Activated T-helper 9 cell treated with anti-CD3 and anti-CD28 coated beads, Interleukin-2, amount 50 U/mL, for 16 hours (primary cell): ENCODE measurements around the gene CCDC80.

Source experiments
- DNase-seq: peaks from one replicate; pipeline ENCODE4 v3.0.0-alpha.2; 2020; ENCODE audit warnings: low read depth

Gene CCDC80

GRCh38 chr3:112632596-112632995 is 8.3 kb downstream of the CCDC80 start:
- no peak for DNase-seq

GRCh38 chr3:112631257-112631656 is 9.7 kb downstream of the CCDC80 start:
- DNase-seq = no peak

GRCh38 chr3:112629425-112629824 is 11.5 kb downstream of the CCDC80 start:
- peak; percentile 3 for DNase-seq

- no peak for DNase-seq
Observed at GRCh38 chr3:112627919-112628466, 12.9 kb downstream of the CCDC80 start.

GRCh38 chr3:112627419-112627818 is 13.5 kb downstream of the CCDC80 start:
- no peak for DNase-seq

GRCh38 chr3:112623717-112624116 is 17.2 kb downstream of the CCDC80 start:
- no peak for DNase-seq

GRCh38 chr3:112623213-112623612 is 17.7 kb downstream of the CCDC80 start:
- no peak for DNase-seq

- DNase-seq = no peak
Observed at GRCh38 chr3:112619295-112619694, 21.6 kb downstream of the CCDC80 start.

- DNase-seq = no peak
Observed at GRCh38 chr3:112617285-112617684, 23.7 kb downstream of the CCDC80 start.

- DNase-seq = no peak
Observed at GRCh38 chr3:112615989-112616731, 24.8 kb downstream of the CCDC80 start.

GRCh38 chr3:112611752-112612515 is 29.0 kb downstream of the CCDC80 start:
- no peak for DNase-seq

GRCh38 chr3:112610121-112610520 is 30.8 kb downstream of the CCDC80 start:
- DNase-seq = no peak

- DNase-seq = no peak
Observed at GRCh38 chr3:112607863-112608262, 33.1 kb downstream of the CCDC80 start.

GRCh38 chr3:112606098-112606497 is 34.8 kb downstream of the CCDC80 start:
- DNase-seq = no peak

- DNase-seq = no peak
Observed at GRCh38 chr3:112605285-112605684, 35.7 kb downstream of the CCDC80 start.

GRCh38 chr3:112604536-112604935 is 36.4 kb downstream of the CCDC80 start:
- DNase-seq = no peak

GRCh38 chr3:112602217-112602838 is 38.6 kb downstream of the CCDC80 start:
- DNase-seq = no peak

GRCh38 chr3:112598731-112599130 is 42.2 kb downstream of the CCDC80 start:
- DNase-seq = no peak

- no peak for DNase-seq
Observed at GRCh38 chr3:112597945-112598344, 43.0 kb downstream of the CCDC80 start.

- DNase-seq = no peak
Observed at GRCh38 chr3:112594856-112595255, 46.1 kb downstream of the CCDC80 start.

GRCh38 chr3:112593258-112593657 is 47.7 kb downstream of the CCDC80 start:
- no peak for DNase-seq

- DNase-seq = no peak
Observed at GRCh38 chr3:112587336-112587735, 53.6 kb downstream of the CCDC80 start.

- DNase-seq = no peak
Observed at GRCh38 chr3:112585782-112586181, 55.2 kb downstream of the CCDC80 start.
